ENCODE data around the gene AMN1. TPM values are rescaled to one million over a fixed set of nuclear protein-coding genes. Genes with fewer than 3 reads are reported as not detected.

AMN1 gene
- total RNA-seq, 1 donor from 2014 or later = 9.7 TPM

- ATAC-seq (ENCODE audit: poor library complexity) (no peak), DNase-seq (no peak)
- intact Hi-C loops (cut with DNase I) = loop anchor here (10.0 kb wide), 1 partner anchor 653 kb away; no protein-coding TSS in a partner anchor
Measured at GRCh38 chr12:31651893-31652521, 76.8 kb downstream of the AMN1 start.

GRCh38 chr12:31650918-31651317 lies 77.9 kb downstream of the AMN1 start:
- DNase-seq = no peak
- no peak for ATAC-seq (ENCODE audit: poor library complexity)
- intact Hi-C loops (cut with DNase I) = loop anchor here (10.0 kb wide), 1 partner anchor 654 kb away; no protein-coding TSS in a partner anchor

GRCh38 chr12:31647086-31647491 lies 81.7 kb downstream of the AMN1 start:
- intact Hi-C loops (cut with DNase I) = no loop called here
- DNase-seq (no peak), ATAC-seq (ENCODE audit: poor library complexity) (no peak)

GRCh38 chr12:31645924-31646323 lies 82.9 kb downstream of the AMN1 start:
- peak; percentile 22 for ATAC-seq (ENCODE audit: poor library complexity)
- no peak for DNase-seq
- intact Hi-C loops (cut with DNase I) = no loop called here

- ATAC-seq (ENCODE audit: poor library complexity) (no peak), DNase-seq (no peak)
- intact Hi-C loops (cut with DNase I) = no loop called here
Measured at GRCh38 chr12:31644536-31644935, 84.3 kb downstream of the AMN1 start.

- intact Hi-C loops (cut with DNase I) = no loop called here
- no peak for ATAC-seq (ENCODE audit: poor library complexity)
Measured at GRCh38 chr12:31641509-31642090, 87.2 kb downstream of the AMN1 start.

GRCh38 chr12:31634620-31635019 lies 94.2 kb downstream of the AMN1 start:
- DNase-seq (no peak), ATAC-seq (ENCODE audit: poor library complexity) (no peak)
- intact Hi-C loops (cut with DNase I) = no loop called here

More at GRCh38 chr12:31641509-31642090, 87.2 kb downstream of the AMN1 start:
- DNase-seq = no peak

GRCh38 chr12:31633464-31633863 lies 95.4 kb downstream of the AMN1 start:
- ATAC-seq (ENCODE audit: poor library complexity) = no peak
- intact Hi-C loops (cut with DNase I) = no loop called here
- no peak for DNase-seq

GRCh38 chr12:31631809-31632208 lies 97.0 kb downstream of the AMN1 start:
- ATAC-seq (ENCODE audit: poor library complexity) (no peak), DNase-seq (no peak)
- intact Hi-C loops (cut with DNase I) = no loop called here

GRCh38 chr12:31631023-31631724 lies 97.6 kb downstream of the AMN1 start:
- ATAC-seq (ENCODE audit: poor library complexity) = no peak
- no peak for DNase-seq
- intact Hi-C loops (cut with DNase I) = no loop called here

- intact Hi-C loops (cut with DNase I) = no loop called here
- ATAC-seq (ENCODE audit: poor library complexity) (peak; percentile 96), DNase-seq (peak; percentile 46)
Measured at GRCh38 chr12:31629756-31630732, 98.8 kb downstream of the AMN1 start.

GRCh38 chr12:31627456-31628054 lies 101.3 kb downstream of the AMN1 start:
- intact Hi-C loops (cut with DNase I) = no loop called here
- ATAC-seq (ENCODE audit: poor library complexity) (no peak), DNase-seq (no peak)

GRCh38 chr12:31626270-31626995 lies 102.4 kb downstream of the AMN1 start:
- intact Hi-C loops (cut with DNase I) = no loop called here
- DNase-seq (no peak), ATAC-seq (ENCODE audit: poor library complexity) (no peak)

- ATAC-seq (ENCODE audit: poor library complexity) (no peak), DNase-seq (no peak)
- intact Hi-C loops (cut with DNase I) = no loop called here
Measured at GRCh38 chr12:31622038-31622437, 106.8 kb downstream of the AMN1 start.
